WTC11 (cell line): Measurements from ENCODE around the gene IFNG-AS1.

Experiments used
- CTCF ChIP-seq: fragments of 200-600 bp; IDR thresholded peaks from 2 replicates; pipeline ENCODE4 v1.8.0; 2022; ENCODE audit warnings: antibody characterized with exemption
- ELF4 ChIP-seq: sonication (generic); formaldehyde crosslinking; IDR thresholded peaks from 2 replicates; pipeline ENCODE4 v1.8.1; 2022; ENCODE audit warnings: low read depth, mild to moderate bottlenecking, moderate library complexity, missing genetic modification reagents
- MAX ChIP-seq: sonication (generic); formaldehyde crosslinking; IDR thresholded peaks from 2 replicates; pipeline ENCODE4 v1.8.0; 2022; ENCODE audit warnings: mild to moderate bottlenecking, missing genetic modification reagents
- ZNF232 ChIP-seq: sonication (generic); formaldehyde crosslinking; IDR thresholded peaks from 2 replicates; pipeline ENCODE4 v1.8.0; 2022; ENCODE audit warnings: mild to moderate bottlenecking, missing genetic modification reagents
- ZNF416 ChIP-seq: fragments of 250-450 bp; sonication (Bioruptor Pico); IDR thresholded peaks from 2 replicates; pipeline ENCODE4 v1.9.0; 2021; ENCODE audit warnings: mild to moderate bottlenecking, inconsistent platforms

- TF ChIP-seq ELF4 (CRISPR knock-in tag) (no peak), MAX (CRISPR knock-in tag) (no peak), ZNF232 (no peak), CTCF (no peak), ZNF416 (CRISPR knock-in tag) (no peak)
Measured at GRCh38 chr12:67988601-67989021, 636 bp upstream of the IFNG-AS1 start.
